Measurements from ENCODE around the gene MTO1.

GRCh38 chr6:73508776-73509175 is 47.2 kb downstream of the MTO1 start:
- no peak for TF ChIP-seq CTCF (IDR thresholded peaks at IDR 0.05)
- no peak for TF ChIP-seq POLR2A (IDR thresholded peaks at IDR 0.05)

All from adrenal gland (tissue), 5 donors.